Omental fat pad (tissue), 4 donors: ENCODE results near the gene TRMT2A. TPM values are rescaled to one million over a fixed set of nuclear protein-coding genes. Genes with fewer than 3 reads are reported as not detected.

ENCODE experiments used
- ATAC-seq: fragments of 150-250 bp; one replicate; pipeline ENCODE4 v1.9.1; 2016; ENCODE audit warnings: mild to moderate bottlenecking, moderate library complexity; ENCODE audit not compliant: low FRiP score
- DNase-seq: peaks from one replicate; pipeline ENCODE4 v3.0.0-alpha.2; 2019; ENCODE audit warnings: low spot score
- CTCF ChIP-seq, 3 donors: fragments of 450-650 bp; IDR thresholded peaks; one replicate each; pipeline ENCODE4 v1.5.1; 2016 to 2017; ENCODE audit warnings: antibody characterized with exemption in 3 of 3, mild to moderate bottlenecking in 3 of 3, moderate library complexity in 2 of 3
- total RNA-seq, 4 donors: library from RNA; depleted of rRNA; stranded (reverse); fragments of >200 nt; gene quantifications; one replicate each; pipeline ENCODE4 v1.1.0, GENCODE V29; 2016

TRMT2A gene
- total RNA-seq, 4 donors from 2014 or later: 32.4 to 58.5 (median 49.0) TPM

- DNase-seq (no peak), ATAC-seq (peak; percentile 21)
- TF ChIP-seq CTCF (IDR thresholded peaks at IDR 0.05): no peak
Observed at GRCh38 chr22:20159076-20159475, 42.0 kb upstream of the TRMT2A start.

- TF ChIP-seq CTCF (IDR thresholded peaks at IDR 0.05): no peak
- no peak for ATAC-seq
Observed at GRCh38 chr22:20158391-20159036, 41.5 kb upstream of the TRMT2A start.

GRCh38 chr22:20157430-20158183 is 40.6 kb upstream of the TRMT2A start:
- TF ChIP-seq CTCF (IDR thresholded peaks at IDR 0.05): no peak
- DNase-seq: no peak
- ATAC-seq: peak; percentile 3

More at GRCh38 chr22:20158391-20159036, 41.5 kb upstream of the TRMT2A start:
- no peak for DNase-seq

- peak in 2 of 3 donors; percentile 97 to 100 for TF ChIP-seq CTCF (IDR thresholded peaks at IDR 0.05)
- ATAC-seq: peak; percentile 71
- peak; percentile 99 for DNase-seq
Observed at GRCh38 chr22:20156611-20157429, 39.8 kb upstream of the TRMT2A start.

- no peak for DNase-seq
- no peak for TF ChIP-seq CTCF (IDR thresholded peaks at IDR 0.05)
- no peak for ATAC-seq
Observed at GRCh38 chr22:20156042-20156389, 39.0 kb upstream of the TRMT2A start.

GRCh38 chr22:20155330-20156041 is 38.5 kb upstream of the TRMT2A start:
- no peak for DNase-seq
- TF ChIP-seq CTCF (IDR thresholded peaks at IDR 0.05): no peak
- ATAC-seq: no peak
